Hepatocyte (in vitro differentiated cells): ENCODE data around the gene NEIL3. TPM values are rescaled to one million over a fixed set of nuclear protein-coding genes. Genes with fewer than 3 reads are reported as not detected.

Source experiments
- DNase-seq: peaks from one replicate; pipeline ENCODE4 v3.0.0-alpha.2; 2016; ENCODE audit warnings: low spot score
- H2AFZ ChIP-seq: fragments of 200-600 bp; sonication (generic); 2 replicates; pipeline ENCODE4 v1.6.0; 2016; ENCODE audit warnings: antibody characterized with exemption, mild to moderate bottlenecking
- H3K27ac ChIP-seq: fragments of 200-600 bp; sonication (generic); 2 replicates; pipeline ENCODE4 v1.5.1; 2016; ENCODE audit warnings: mild to moderate bottlenecking
- H3K27me3 ChIP-seq: fragments of 200-600 bp; sonication (generic); 2 replicates; pipeline ENCODE4 v1.6.1; 2016
- H3K36me3 ChIP-seq: fragments of 200-600 bp; sonication (generic); replicated peaks from 2 replicates; pipeline ENCODE4 v1.5.1; 2016; ENCODE audit warnings: low read depth; ENCODE audit not compliant: insufficient read depth
- H3K4me1 ChIP-seq: fragments of 200-600 bp; sonication (generic); 2 replicates; pipeline ENCODE4 v1.5.1; 2016; ENCODE audit warnings: mild to moderate bottlenecking, moderate library complexity; ENCODE audit not compliant: insufficient read depth
- H3K4me2 ChIP-seq: fragments of 200-600 bp; sonication (generic); 2 replicates; pipeline ENCODE4 v1.6.0; 2016
- H3K4me3 ChIP-seq: fragments of 200-600 bp; sonication (generic); 2 replicates; pipeline ENCODE4 v1.5.1; 2016; ENCODE audit warnings: mild to moderate bottlenecking
- H3K79me2 ChIP-seq: fragments of 200-600 bp; sonication (generic); 2 replicates; pipeline ENCODE4 v1.6.0; 2017; ENCODE audit warnings: mild to moderate bottlenecking
- H3K9me2 ChIP-seq: fragments of 200-600 bp; sonication (generic); replicated peaks from 2 replicates; pipeline ENCODE4 v1.6.0; 2017; ENCODE audit warnings: mild to moderate bottlenecking; ENCODE audit not compliant: insufficient read depth
- H3K9me3 ChIP-seq: fragments of 200-600 bp; sonication (generic); 2 replicates; pipeline ENCODE4 v1.5.1; 2016; ENCODE audit warnings: low read depth, mild to moderate bottlenecking
- H4K20me1 ChIP-seq: fragments of 200-600 bp; sonication (generic); 2 replicates; pipeline ENCODE4 v1.6.0; 2016; ENCODE audit warnings: mild to moderate bottlenecking; ENCODE audit not compliant: insufficient read depth, poor library complexity, severe bottlenecking
- CTCF ChIP-seq: fragments of 200-600 bp; sonication (generic); IDR thresholded peaks from 2 replicates; pipeline ENCODE4 v1.5.1; 2016; ENCODE audit warnings: antibody characterized with exemption, mild to moderate bottlenecking; ENCODE audit not compliant: poor library complexity
- EZH2 ChIP-seq: fragments of 200-600 bp; sonication (generic); IDR thresholded peaks from 2 replicates; pipeline ENCODE4 v1.6.1; 2016; ENCODE audit warnings: antibody characterized with exemption, mild to moderate bottlenecking, borderline replicate concordance
- EZH2phosphoT487 ChIP-seq: fragments of 200-600 bp; sonication (generic); IDR thresholded peaks from one replicate; pipeline ENCODE4 v1.6.1; 2018; ENCODE audit warnings: antibody characterized with exemption, mild to moderate bottlenecking, low read depth, moderate library complexity; ENCODE audit not compliant: unreplicated experiment, severe bottlenecking
- WGBS: methylation state at CpG from one replicate; pipeline ENCODE4 v1.1.6; 2016; ENCODE audit warnings: low lambda C conversion rate; ENCODE audit errors: missing lambda C conversion rate; 5-methylcytosine and 5-hydroxymethylcytosine counted together
- polyA plus RNA-seq: library from polyadenylated mRNA; unstranded; fragments of >200 nt; fragmentation: Nextera tagmentation; extraction: Ambion mirVana; gene quantifications from 2 replicates; pipeline ENCODE4 v1.2.1, GENCODE V29; 2016
- total RNA-seq: library from RNA; depleted of rRNA; stranded (reverse); fragments of >200 nt; gene quantifications from 2 replicates; pipeline ENCODE4 v1.2.3, GENCODE V29; 2014

NEIL3 gene
- total and polyA plus RNA-seq, 2 experiments from 2014 or later: 0.87 to 2.0 TPM

- H3K4me2 ChIP-seq: no peak overlapping the region
- H3K4me3 ChIP-seq: no peak overlapping the region
- H3K4me1 ChIP-seq: peaks cover under 1% of the 10 kb centered on the region
- no peaks in the 10 kb centered on the region for H3K36me3 ChIP-seq
- no peaks in the 10 kb centered on the region for H3K9me3 ChIP-seq
- H3K27me3 ChIP-seq: no peaks in the 10 kb centered on the region
- 73% methylated on average over 1 of the region's 1 CpG for WGBS
- DNase-seq: no peak
- no peaks in the 10 kb centered on the region for H4K20me1 ChIP-seq
- no peak overlapping the region for H2AFZ ChIP-seq
- H3K27ac ChIP-seq: no peak overlapping the region
- no peaks in the 10 kb centered on the region for H3K79me2 ChIP-seq
- TF ChIP-seq EZH2phosphoT487: no peak
- TF ChIP-seq CTCF: no peak
- TF ChIP-seq EZH2: no peak
- no peaks in the 10 kb centered on the region for H3K9me2 ChIP-seq
These were observed 22.4 kb upstream of the NEIL3 start for GRCh38 chr4:177287255-177287654.

- DNase-seq: no peak
- Histone ChIP-seq H3K4me3 (no peak overlapping the region), H3K4me2 (no peak overlapping the region), H3K79me2 (no peaks in the 10 kb centered on the region), H3K27me3 (no peaks in the 10 kb centered on the region), H3K36me3 (no peaks in the 10 kb centered on the region), H4K20me1 (no peaks in the 10 kb centered on the region), H2AFZ (no peak overlapping the region), H3K4me1 (no peaks in the 10 kb centered on the region), H3K9me2 (no peaks in the 10 kb centered on the region), H3K9me3 (no peaks in the 10 kb centered on the region), H3K27ac (no peak overlapping the region)
- 91% methylated on average over 1 of the region's 1 CpG for WGBS
- no peak for TF ChIP-seq CTCF
- TF ChIP-seq EZH2: no peak
- TF ChIP-seq EZH2phosphoT487: no peak
These were observed 21.3 kb upstream of the NEIL3 start for GRCh38 chr4:177288335-177288734.

- Histone ChIP-seq H4K20me1 (no peaks in the 10 kb centered on the region), H3K9me3 (no peaks in the 10 kb centered on the region), H3K4me1 (no peaks in the 10 kb centered on the region), H3K27ac (no peak overlapping the region), H3K36me3 (no peaks in the 10 kb centered on the region), H3K79me2 (no peaks in the 10 kb centered on the region), H2AFZ (no peak overlapping the region), H3K4me3 (no peak overlapping the region), H3K27me3 (no peaks in the 10 kb centered on the region), H3K9me2 (no peaks in the 10 kb centered on the region), H3K4me2 (no peak overlapping the region)
- DNase-seq: no peak
- WGBS: 79% methylated on average over 6 of the region's 6 CpGs
- TF ChIP-seq EZH2phosphoT487: no peak
- TF ChIP-seq EZH2: no peak
- TF ChIP-seq CTCF: no peak
These were observed 18.9 kb upstream of the NEIL3 start for GRCh38 chr4:177290780-177291179.

- H3K36me3 ChIP-seq: no peaks in the 10 kb centered on the region
- no peak overlapping the region for H2AFZ ChIP-seq
- TF ChIP-seq EZH2: no peak
- TF ChIP-seq EZH2phosphoT487: no peak
- TF ChIP-seq CTCF: no peak
- H3K4me3 ChIP-seq: no peak overlapping the region
- H3K9me2 ChIP-seq: no peaks in the 10 kb centered on the region
- no peak overlapping the region for H3K27ac ChIP-seq
- no peak overlapping the region for H3K4me2 ChIP-seq
- H3K79me2 ChIP-seq: no peaks in the 10 kb centered on the region
- H3K4me1 ChIP-seq: no peaks in the 10 kb centered on the region
- no peaks in the 10 kb centered on the region for H3K27me3 ChIP-seq
- no peaks in the 10 kb centered on the region for H3K9me3 ChIP-seq
- no peak for DNase-seq
- no peaks in the 10 kb centered on the region for H4K20me1 ChIP-seq
- WGBS: 100% methylated on average over 2 of the region's 2 CpGs
These were observed 17.5 kb upstream of the NEIL3 start for GRCh38 chr4:177292171-177292570.
